Aorta (tissue), 5 donors: ENCODE measurements around the gene ASPDH. TPM values are rescaled to one million over a fixed set of nuclear protein-coding genes. Genes with fewer than 3 reads are reported as not detected.
"Not testable (repeated sequence)": the region's sequence is repeated elsewhere in the genome, so short reads cannot be mapped to it uniquely, and the experiment has no call there.

Source experiments
- ATAC-seq: fragments of 200-7000 bp; cut with Tn5 transposase; one replicate; pipeline ENCODE4 v1.9.1; 2022; ENCODE audit warnings: moderate library complexity; ENCODE audit not compliant: low FRiP score
- DNase-seq, 2 donors: peaks; one replicate each; pipeline ENCODE4 v3.0.0-alpha.2; 2020
- H3K27ac ChIP-seq, 2 donors: one replicate each; pipeline ENCODE4 v1.5.1; 2013; ENCODE audit warnings: low read length in 2 of 2, mild to moderate bottlenecking in 2 of 2, moderate library complexity in 2 of 2, control low read depth in 1 of 2, inconsistent platforms in 1 of 2, low read depth in 1 of 2
- H3K27me3 ChIP-seq, 2 donors: one replicate each; pipeline ENCODE4 v1.6.1; 2013; ENCODE audit warnings: control low read depth in 1 of 2, low read length in 1 of 2, mild to moderate bottlenecking in 1 of 2, moderate library complexity in 1 of 2; ENCODE audit not compliant: insufficient read depth in 2 of 2, control insufficient read depth in 1 of 2
- H3K36me3 ChIP-seq, 2 donors: one replicate each; pipeline ENCODE4 v1.6.1; 2013; ENCODE audit warnings: control low read depth in 1 of 2, low read length in 1 of 2, mild to moderate bottlenecking in 1 of 2; ENCODE audit not compliant: insufficient read depth in 2 of 2, control insufficient read depth in 1 of 2
- H3K4me1 ChIP-seq, 2 donors: one replicate each; pipeline ENCODE4 v1.6.1; 2013; ENCODE audit warnings: low read length in 2 of 2, control low read depth in 1 of 2, mild to moderate bottlenecking in 1 of 2, moderate library complexity in 1 of 2; ENCODE audit not compliant: insufficient read depth in 2 of 2, control insufficient read depth in 1 of 2
- H3K4me3 ChIP-seq, 2 donors: one replicate each; pipeline ENCODE4 v1.5.1; 2013; ENCODE audit warnings: low read length in 2 of 2, control low read depth in 1 of 2, mild to moderate bottlenecking in 1 of 2
- H3K9me3 ChIP-seq: one replicate; pipeline ENCODE4 v1.6.1; 2013; ENCODE audit warnings: mild to moderate bottlenecking, low read length; ENCODE audit not compliant: control insufficient read depth
- WGBS, 2 donors: extraction: QIAGEN DNeasy Blood & Tissue Kit; methylation state at CpG; one replicate each; pipeline ENCODE4 v1.1.7; 2013; 5-methylcytosine and 5-hydroxymethylcytosine counted together
- intact Hi-C, 2 donors: fragments of 100-400 bp; cut with DNase I; formaldehyde crosslinking; loops; one replicate each; pipeline versions ENCODE4 v1.14.2 to v1.15.0; 2022
- polyA plus RNA-seq, 2 donors: library from polyadenylated mRNA; stranded (reverse); fragments of 200-250 nt; gene quantifications; one replicate each; pipeline ENCODE4 v1.2.3, GENCODE V29; 2013
- total RNA-seq, 2 donors: library from RNA; stranded (reverse); fragmentation: NEBNext Ultra II Directional; extraction: Animal tissue kit (Norgen Biotek cat#: 25700); gene quantifications; one replicate each; pipeline ENCODE4 v1.2.1, GENCODE V29; 2021
- donor health status: healthy with polysubstance abuse.
- donor health status: Bipolar disorder and iron deficiency.
- donor health status: DM: no; HTN: no; CAD: no.
- donor health status: DM: no; HTN: no; CAD: no.
- donor health status: DM: yes; HTN: yes; CAD: no.

ASPDH gene
- total and polyA plus RNA-seq, 4 donors: 1.9 TPM; not detected in 3

GRCh38 chr19:50537306-50537685, 23.6 kb upstream of the ASPDH start:
- H3K4me1 ChIP-seq: no peaks in the 10 kb centered on the region
- no peak overlapping the region for H3K4me3 ChIP-seq
- no peak for DNase-seq
- peaks cover 6% of the 10 kb centered on the region for H3K9me3 ChIP-seq
- no peak for ATAC-seq
- intact Hi-C loops: no loop called here
- H3K36me3 ChIP-seq: no peaks in the 10 kb centered on the region
- H3K27me3 ChIP-seq: no peaks in the 10 kb centered on the region
- WGBS, 2 donors: 75 to 83% methylated on average over 18 of the region's 18 CpGs
- H3K27ac ChIP-seq: no peak overlapping the region

- intact Hi-C loops: no loop called here
- no peak for DNase-seq
- peak; percentile 46 for ATAC-seq
- 86 to 89% methylated on average over 16 of the region's 16 CpGs for WGBS, 2 donors
- no peaks in the 10 kb centered on the region for H3K4me1 ChIP-seq
- H3K27ac ChIP-seq: no peak overlapping the region
- no peak overlapping the region for H3K4me3 ChIP-seq
- H3K9me3 ChIP-seq: peaks cover 7% of the 10 kb centered on the region
- H3K36me3 ChIP-seq: no peaks in the 10 kb centered on the region
- no peaks in the 10 kb centered on the region for H3K27me3 ChIP-seq
Observed at GRCh38 chr19:50536662-50537305, 23.1 kb upstream of the ASPDH start.

GRCh38 chr19:50535672-50536187, 22.0 kb upstream of the ASPDH start:
- no peak for ATAC-seq
- Histone ChIP-seq H3K4me1 (no peaks in the 10 kb centered on the region), H3K27ac (no peak overlapping the region), H3K36me3 (no peaks in the 10 kb centered on the region), H3K27me3 (no peaks in the 10 kb centered on the region), H3K9me3 (peaks cover 7% of the 10 kb centered on the region), H3K4me3 (no peak overlapping the region)
- DNase-seq: no peak
- intact Hi-C loops: no loop called here
- WGBS, 2 donors: 75 to 79% methylated on average over 11 of the region's 11 CpGs

GRCh38 chr19:50534478-50534877, 20.8 kb upstream of the ASPDH start:
- H3K4me3 ChIP-seq: no peak overlapping the region
- no peaks in the 10 kb centered on the region for H3K4me1 ChIP-seq
- H3K36me3 ChIP-seq: no peaks in the 10 kb centered on the region
- DNase-seq (no peak), ATAC-seq (no peak)
- 92 to 93% methylated on average over 3 of the region's 3 CpGs for WGBS, 2 donors
- H3K27ac ChIP-seq: no peak overlapping the region
- intact Hi-C loops: no loop called here
- no peaks in the 10 kb centered on the region for H3K27me3 ChIP-seq
- H3K9me3 ChIP-seq: peaks cover 7% of the 10 kb centered on the region

GRCh38 chr19:50532952-50533351, 19.2 kb upstream of the ASPDH start:
- 86 to 92% methylated on average over 4 of the region's 4 CpGs for WGBS, 2 donors
- intact Hi-C loops: no loop called here
- no peak overlapping the region for H3K4me3 ChIP-seq
- no peaks in the 10 kb centered on the region for H3K27me3 ChIP-seq
- H3K4me1 ChIP-seq: no peaks in the 10 kb centered on the region
- ATAC-seq (no peak), DNase-seq (no peak)
- H3K27ac ChIP-seq: no peak overlapping the region
- H3K9me3 ChIP-seq: peaks cover 7% of the 10 kb centered on the region
- H3K36me3 ChIP-seq: no peaks in the 10 kb centered on the region

DNA sequence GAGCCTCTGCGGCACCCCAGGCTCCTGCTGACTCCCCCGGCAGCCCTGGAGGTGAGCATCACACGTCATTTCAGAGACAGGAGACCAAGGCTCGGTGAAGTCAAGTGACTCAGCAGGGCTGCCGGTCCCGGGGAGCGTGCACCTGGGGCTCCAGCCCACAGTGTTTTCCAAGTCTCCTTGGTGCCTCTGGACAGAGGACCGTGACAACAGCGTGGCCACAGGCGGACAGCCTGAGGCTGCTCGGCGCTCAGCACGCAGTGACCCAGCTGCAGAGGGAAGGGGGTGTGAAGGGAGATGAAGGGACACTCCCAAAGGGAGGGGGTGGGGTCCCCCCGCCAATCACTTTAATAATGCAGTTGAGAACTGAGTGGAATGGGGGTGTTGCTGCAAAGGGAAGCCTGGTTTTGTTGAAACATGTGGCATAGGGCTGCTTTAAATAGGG, 17.5 kb upstream of the ASPDH start:
- Histone ChIP-seq H3K27ac (no peak overlapping the region), H3K27me3 (no peaks in the 10 kb centered on the region), H3K4me1 (no peaks in the 10 kb centered on the region), H3K9me3 (peaks cover 7% of the 10 kb centered on the region), H3K4me3 (no peak overlapping the region), H3K36me3 (no peaks in the 10 kb centered on the region)
- intact Hi-C loops: no loop called here
- ATAC-seq (no peak), DNase-seq (no peak)
- WGBS, 2 donors: 62 to 73% methylated on average over 14 of the region's 14 CpGs

- H3K36me3 ChIP-seq, H3K27me3 ChIP-seq, intact Hi-C loops, H3K4me3 ChIP-seq, DNase-seq, H3K4me1 ChIP-seq, H3K27ac ChIP-seq, ATAC-seq, H3K9me3 ChIP-seq: not testable (repeated sequence)
- WGBS, 2 donors: 89 to 90% methylated on average over 3 of the region's 3 CpGs
Observed at GRCh38 chr19:50528052-50528451, 14.3 kb upstream of the ASPDH start.

- H3K27me3 ChIP-seq: no peaks in the 10 kb centered on the region
- 89 to 90% methylated on average over 10 of the region's 10 CpGs for WGBS, 2 donors
- H3K9me3 ChIP-seq: no peaks in the 10 kb centered on the region
- H3K27ac ChIP-seq: no peak overlapping the region
- no peak for DNase-seq
- ATAC-seq: no peak
- H3K4me1 ChIP-seq: no peaks in the 10 kb centered on the region
- no peak overlapping the region for H3K4me3 ChIP-seq
- intact Hi-C loops: no loop called here
- no peaks in the 10 kb centered on the region for H3K36me3 ChIP-seq
Observed at GRCh38 chr19:50522881-50523280, 9.2 kb upstream of the ASPDH start.

GRCh38 chr19:50520822-50521465, 7.2 kb upstream of the ASPDH start:
- H3K27me3 ChIP-seq: no peaks in the 10 kb centered on the region
- WGBS, 2 donors: 83 to 87% methylated on average over 17 of the region's 17 CpGs
- intact Hi-C loops: no loop called here
- ATAC-seq: no peak
- peak; percentile 15 to 32 for DNase-seq
- H3K4me3 ChIP-seq: no peak overlapping the region
- H3K9me3 ChIP-seq: no peaks in the 10 kb centered on the region
- H3K27ac ChIP-seq: no peak overlapping the region
- H3K4me1 ChIP-seq: no peaks in the 10 kb centered on the region
- no peaks in the 10 kb centered on the region for H3K36me3 ChIP-seq
